Cardiac fibroblast (primary cell): Measurements from ENCODE around the gene DSCAML1.
"Not testable (repeated sequence)": the region's sequence is repeated elsewhere in the genome, so short reads cannot be mapped to it uniquely, and the experiment has no call there.

ENCODE experiments used
- DNase-seq, 2 donors: peaks; one replicate each; pipeline versions ENCODE4 v3.0.0 to v3.0.0-alpha.2; 2010; ENCODE audit warnings: low read depth in 2 of 2
- H3K4me3 ChIP-seq, 2 donors: replicated peaks in 1 of 2; 1 replicate in 1 of 2; 2 replicates in 1 of 2; pipeline ENCODE4 v1.5.1; 2011; ENCODE audit warnings: low read depth in 2 of 2, low read length in 2 of 2, mild to moderate bottlenecking in 2 of 2, moderate library complexity in 1 of 2
- CTCF ChIP-seq: IDR thresholded peaks from one replicate; pipeline ENCODE4 v1.5.1; 2011; ENCODE audit warnings: low read depth, mild to moderate bottlenecking, low read length, inconsistent platforms

Gene DSCAML1

GRCh38 chr11:117410238-117410637, 386.8 kb downstream of the DSCAML1 start:
- H3K4me3 ChIP-seq, result no peak overlapping the region
- no peak for DNase-seq
- no peak for TF ChIP-seq CTCF

- TF ChIP-seq CTCF, result no peak
- H3K4me3 ChIP-seq, result no peak overlapping the region
- no peak for DNase-seq
Observed at GRCh38 chr11:117409511-117409910, 387.5 kb downstream of the DSCAML1 start.

- DNase-seq, result no peak
- no peak overlapping the region for H3K4me3 ChIP-seq
- TF ChIP-seq CTCF, result no peak
Observed at GRCh38 chr11:117408356-117408755, 388.7 kb downstream of the DSCAML1 start.

- no peak for TF ChIP-seq CTCF
- no peak for DNase-seq
- H3K4me3 ChIP-seq, result no peak overlapping the region
Observed at GRCh38 chr11:117407016-117407415, 390.0 kb downstream of the DSCAML1 start.

GRCh38 chr11:117405898-117406297, 391.1 kb downstream of the DSCAML1 start:
- not testable (repeated sequence) for H3K4me3 ChIP-seq, DNase-seq

GRCh38 chr11:117399100-117399840, 397.7 kb downstream of the DSCAML1 start:
- not testable (repeated sequence) for H3K4me3 ChIP-seq, DNase-seq

GRCh38 chr11:117398618-117399017, 398.4 kb downstream of the DSCAML1 start:
- not testable (repeated sequence) for DNase-seq, H3K4me3 ChIP-seq

GRCh38 chr11:117396970-117397369, 400.0 kb downstream of the DSCAML1 start:
- TF ChIP-seq CTCF, result no peak
- no peak overlapping the region for H3K4me3 ChIP-seq
- DNase-seq, result no peak
